SJSA1 (cell line): ENCODE results near the gene PARD3B. TPM values are rescaled to one million over a fixed set of nuclear protein-coding genes. Genes with fewer than 3 reads are reported as not detected.

ENCODE experiments used
- DNase-seq, 2 experiments: peaks; one replicate each; pipeline ENCODE4 v3.0.0-alpha.2; 2015 to 2020; ENCODE audit warnings: low spot score in 2 of 2, low read depth in 1 of 2
- H3K27ac ChIP-seq: fragments of 250-450 bp; sonication (Bioruptor Pico); 2 replicates; pipeline ENCODE4 v1.5.1; 2020; ENCODE audit warnings: mild to moderate bottlenecking, moderate library complexity
- H3K27me3 ChIP-seq: fragments of 250-450 bp; sonication (Bioruptor Pico); replicated peaks from 2 replicates; pipeline ENCODE4 v1.5.1; 2020; ENCODE audit warnings: mild to moderate bottlenecking, moderate library complexity
- H3K36me3 ChIP-seq: fragments of 250-450 bp; sonication (Bioruptor Pico); 2 replicates; pipeline ENCODE4 v1.5.1; 2020; ENCODE audit warnings: mild to moderate bottlenecking
- H3K4me1 ChIP-seq: fragments of 250-450 bp; sonication (Bioruptor Pico); replicated peaks from 2 replicates; pipeline ENCODE4 v1.6.1; 2021; ENCODE audit warnings: mild to moderate bottlenecking
- H3K4me3 ChIP-seq: fragments of 250-450 bp; sonication (Bioruptor Pico); 2 replicates; pipeline ENCODE4 v1.5.1; 2020; ENCODE audit warnings: mild to moderate bottlenecking
- H3K9me3 ChIP-seq: fragments of 250-450 bp; sonication (Bioruptor Pico); replicated peaks from 2 replicates; pipeline ENCODE4 v1.5.1; 2020; ENCODE audit warnings: mild to moderate bottlenecking
- total RNA-seq: library from RNA; depleted of rRNA; stranded (reverse); fragments of >200 nt; shearing (Covaris generic); gene quantifications from 2 replicates; pipeline ENCODE4 v1.2.3, GENCODE V29; 2014

The PARD3B gene
- total RNA-seq, 1 experiment from 2014 or later = 10.6 TPM

DNA sequence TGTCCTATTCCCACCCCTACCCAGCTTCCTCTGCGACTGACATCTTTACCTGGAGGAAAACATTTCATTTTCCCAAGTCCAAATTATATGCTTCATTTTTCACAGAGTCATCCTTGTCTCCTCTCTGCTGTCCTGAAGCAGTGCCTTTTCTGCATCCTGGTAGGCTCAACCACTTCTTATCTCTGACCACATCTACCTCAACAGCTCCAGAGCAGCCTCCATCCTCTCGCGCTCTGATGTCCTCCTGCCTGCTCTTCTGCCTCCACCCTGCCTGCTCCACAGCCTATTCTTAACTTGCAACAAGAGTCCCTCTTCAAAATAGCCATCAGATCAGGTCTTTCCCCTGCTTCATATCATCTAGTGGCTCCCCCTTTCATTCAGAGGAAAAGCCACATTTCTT is 457.1 kb downstream of the PARD3B start:
- Histone ChIP-seq H3K36me3 (no peaks in the 10 kb centered on the region), H3K27ac (no peak overlapping the region), H3K4me3 (no peak overlapping the region), H3K27me3 (no peaks in the 10 kb centered on the region), H3K9me3 (no peaks in the 10 kb centered on the region), H3K4me1 (no peaks in the 10 kb centered on the region)
- DNase-seq = no peak

DNA sequence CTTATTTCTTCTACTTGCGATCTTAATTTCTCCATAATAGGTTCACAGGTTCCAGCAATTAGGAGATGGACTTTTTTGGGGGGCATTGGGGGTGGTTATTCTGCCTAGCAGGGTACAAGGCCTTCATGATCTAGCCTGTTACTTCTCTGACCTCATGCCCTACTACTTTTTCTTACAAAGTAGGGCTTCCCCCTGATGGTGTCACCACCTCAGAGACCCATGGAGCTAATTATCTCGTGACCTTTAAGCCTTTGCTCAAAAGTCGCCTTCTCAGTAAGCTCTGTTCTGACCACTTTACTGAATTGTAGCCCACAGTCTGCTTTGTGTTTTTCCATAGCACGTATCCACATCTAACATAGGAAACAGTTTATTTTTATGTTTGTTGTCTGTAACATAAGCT is 458.0 kb downstream of the PARD3B start:
- Histone ChIP-seq H3K4me3 (no peak overlapping the region), H3K9me3 (no peaks in the 10 kb centered on the region), H3K27ac (no peak overlapping the region), H3K36me3 (no peaks in the 10 kb centered on the region), H3K27me3 (no peaks in the 10 kb centered on the region), H3K4me1 (no peaks in the 10 kb centered on the region)
- DNase-seq = no peak

DNA sequence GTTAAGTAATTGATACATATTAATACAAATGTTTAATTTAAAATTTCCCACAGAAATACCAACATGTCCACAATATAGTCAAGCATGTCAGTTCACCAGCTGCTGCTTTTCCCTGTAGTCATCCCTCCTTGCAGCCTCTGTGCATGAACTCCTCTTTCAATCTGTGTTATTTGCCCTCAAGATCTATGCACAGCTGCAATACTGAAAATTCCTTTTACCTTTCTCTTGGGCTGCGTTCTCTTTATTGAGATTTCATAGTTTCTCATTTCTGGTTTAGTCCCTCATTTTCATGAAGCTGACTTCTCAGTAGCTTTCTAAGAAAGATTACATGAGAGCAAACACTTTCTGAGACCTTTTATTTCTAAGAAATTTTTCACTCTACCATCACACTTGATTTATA is 464.9 kb downstream of the PARD3B start:
- DNase-seq = no peak
- H3K4me3 ChIP-seq = no peak overlapping the region
- no peaks in the 10 kb centered on the region for H3K9me3 ChIP-seq
- no peaks in the 10 kb centered on the region for H3K4me1 ChIP-seq
- H3K27ac ChIP-seq = no peak overlapping the region
- no peaks in the 10 kb centered on the region for H3K27me3 ChIP-seq
- no peaks in the 10 kb centered on the region for H3K36me3 ChIP-seq

- H3K4me3 ChIP-seq = no peak overlapping the region
- no peaks in the 10 kb centered on the region for H3K9me3 ChIP-seq
- H3K36me3 ChIP-seq = no peaks in the 10 kb centered on the region
- H3K27me3 ChIP-seq = no peaks in the 10 kb centered on the region
- H3K4me1 ChIP-seq = no peaks in the 10 kb centered on the region
- H3K27ac ChIP-seq = no peak overlapping the region
- DNase-seq = no peak
Measured at GRCh38 chr2:205011031-205011430, 465.8 kb downstream of the PARD3B start.

DNA sequence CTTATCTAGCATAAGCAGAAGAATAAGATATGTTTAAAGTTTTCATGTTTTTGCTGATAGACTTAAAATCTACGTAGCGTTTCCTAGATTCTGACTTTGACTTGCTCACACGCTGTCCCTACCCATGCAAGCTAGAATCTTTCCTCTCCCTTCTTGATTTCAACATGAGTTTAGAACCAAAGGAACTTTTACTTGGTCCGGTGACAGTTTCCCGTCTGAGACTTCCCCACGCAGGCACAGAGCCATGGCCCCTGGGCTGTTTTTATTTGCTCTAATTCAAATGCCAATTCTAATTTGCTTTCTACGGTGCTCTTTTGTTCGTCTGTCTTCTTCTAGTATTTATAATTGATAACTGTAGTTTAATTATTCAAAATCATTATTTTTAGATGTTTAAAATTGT is 467.7 kb downstream of the PARD3B start:
- H3K9me3 ChIP-seq = no peaks in the 10 kb centered on the region
- H3K27me3 ChIP-seq = no peaks in the 10 kb centered on the region
- no peak overlapping the region for H3K27ac ChIP-seq
- DNase-seq = no peak
- H3K4me1 ChIP-seq = no peaks in the 10 kb centered on the region; the same call in 1 of the 2 replicates
- H3K4me3 ChIP-seq = no peak overlapping the region
- H3K36me3 ChIP-seq = no peaks in the 10 kb centered on the region

- H3K27me3 ChIP-seq = no peaks in the 10 kb centered on the region
Measured at GRCh38 chr2:205013586-205013985, 468.3 kb downstream of the PARD3B start.

DNA sequence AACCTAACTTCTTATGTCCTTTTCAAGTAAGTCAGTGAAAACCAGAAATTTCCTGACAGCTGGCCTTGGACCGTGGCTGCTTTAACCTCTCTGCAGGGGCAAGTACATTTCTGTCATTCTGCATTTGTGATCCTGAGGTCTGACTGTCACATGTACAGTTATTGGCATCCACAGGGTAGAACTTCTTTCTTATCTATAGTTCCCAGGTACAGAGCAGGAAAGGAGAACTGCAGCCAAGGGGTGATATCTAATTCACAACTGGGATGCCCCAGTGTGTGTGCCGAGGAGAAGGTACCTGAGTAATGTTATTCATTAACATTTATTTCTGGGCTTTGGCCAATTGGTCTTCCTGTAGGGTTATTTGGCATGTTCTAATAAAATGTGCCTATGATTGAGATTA is 468.9 kb downstream of the PARD3B start:
- no peaks in the 10 kb centered on the region for H3K9me3 ChIP-seq
- no peaks in the 10 kb centered on the region for H3K27me3 ChIP-seq
- DNase-seq = no peak
- H3K36me3 ChIP-seq = no peaks in the 10 kb centered on the region
- no peak overlapping the region for H3K27ac ChIP-seq
- no peaks in the 10 kb centered on the region; the same call in 1 of the 2 replicates for H3K4me1 ChIP-seq
- H3K4me3 ChIP-seq = no peak overlapping the region

More at GRCh38 chr2:205013586-205013985, 468.3 kb downstream of the PARD3B start:
- no peak overlapping the region for H3K4me3 ChIP-seq
- H3K36me3 ChIP-seq = no peaks in the 10 kb centered on the region
- no peak overlapping the region for H3K27ac ChIP-seq
- no peaks in the 10 kb centered on the region for H3K9me3 ChIP-seq
- no peak for DNase-seq
- H3K4me1 ChIP-seq = no peaks in the 10 kb centered on the region; the same call in 1 of the 2 replicates

GRCh38 chr2:205017381-205017780 is 472.1 kb downstream of the PARD3B start:
- H3K4me1 ChIP-seq = no peaks in the 10 kb centered on the region; the same call in 1 of the 2 replicates
- no peak overlapping the region for H3K4me3 ChIP-seq
- DNase-seq = no peak

GRCh38 chr2:205017912-205018311 is 472.6 kb downstream of the PARD3B start:
- DNase-seq = no peak
- H3K36me3 ChIP-seq = no peaks in the 10 kb centered on the region
- no peak overlapping the region for H3K27ac ChIP-seq
- H3K9me3 ChIP-seq = no peaks in the 10 kb centered on the region
- no peak overlapping the region for H3K4me3 ChIP-seq
- H3K27me3 ChIP-seq = no peaks in the 10 kb centered on the region
- H3K4me1 ChIP-seq = no peaks in the 10 kb centered on the region; the same call in 1 of the 2 replicates

More at GRCh38 chr2:205017381-205017780, 472.1 kb downstream of the PARD3B start:
- Histone ChIP-seq H3K36me3 (no peaks in the 10 kb centered on the region), H3K27me3 (no peaks in the 10 kb centered on the region), H3K27ac (no peak overlapping the region), H3K9me3 (no peaks in the 10 kb centered on the region)

- peaks cover 16% of the 10 kb centered on the region for H3K4me1 ChIP-seq
- DNase-seq = no peak
- H3K36me3 ChIP-seq = no peaks in the 10 kb centered on the region
- H3K9me3 ChIP-seq = no peaks in the 10 kb centered on the region
- H3K27ac ChIP-seq = no peak overlapping the region
- H3K27me3 ChIP-seq = no peaks in the 10 kb centered on the region
- no peak overlapping the region for H3K4me3 ChIP-seq
Measured at GRCh38 chr2:205020673-205021072, 475.4 kb downstream of the PARD3B start.

DNA sequence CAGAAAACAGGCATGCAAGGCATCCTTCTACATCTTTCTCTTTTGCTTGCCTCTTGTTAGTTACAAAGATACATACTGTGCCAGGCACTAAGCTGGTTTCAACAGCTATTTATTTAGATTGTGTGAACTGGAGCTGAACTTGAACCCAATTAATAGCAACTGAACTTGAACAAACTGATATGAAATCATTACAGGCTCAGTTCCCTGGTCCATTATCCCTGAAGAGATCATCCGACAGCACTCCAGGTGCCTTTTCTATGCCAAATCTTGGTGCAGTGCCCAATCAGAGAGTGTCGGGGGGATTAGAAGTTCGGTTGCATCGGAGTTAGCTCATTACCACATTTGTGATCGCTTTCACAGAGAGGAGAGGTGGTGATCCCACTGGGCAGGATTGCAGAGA is 477.6 kb downstream of the PARD3B start:
- DNase-seq = no peak
- peaks cover 26% of the 10 kb centered on the region for H3K4me1 ChIP-seq
- H3K4me3 ChIP-seq = no peak overlapping the region
- H3K27me3 ChIP-seq = no peaks in the 10 kb centered on the region
- no peaks in the 10 kb centered on the region for H3K9me3 ChIP-seq
- H3K36me3 ChIP-seq = no peaks in the 10 kb centered on the region
- no peak overlapping the region for H3K27ac ChIP-seq

DNA sequence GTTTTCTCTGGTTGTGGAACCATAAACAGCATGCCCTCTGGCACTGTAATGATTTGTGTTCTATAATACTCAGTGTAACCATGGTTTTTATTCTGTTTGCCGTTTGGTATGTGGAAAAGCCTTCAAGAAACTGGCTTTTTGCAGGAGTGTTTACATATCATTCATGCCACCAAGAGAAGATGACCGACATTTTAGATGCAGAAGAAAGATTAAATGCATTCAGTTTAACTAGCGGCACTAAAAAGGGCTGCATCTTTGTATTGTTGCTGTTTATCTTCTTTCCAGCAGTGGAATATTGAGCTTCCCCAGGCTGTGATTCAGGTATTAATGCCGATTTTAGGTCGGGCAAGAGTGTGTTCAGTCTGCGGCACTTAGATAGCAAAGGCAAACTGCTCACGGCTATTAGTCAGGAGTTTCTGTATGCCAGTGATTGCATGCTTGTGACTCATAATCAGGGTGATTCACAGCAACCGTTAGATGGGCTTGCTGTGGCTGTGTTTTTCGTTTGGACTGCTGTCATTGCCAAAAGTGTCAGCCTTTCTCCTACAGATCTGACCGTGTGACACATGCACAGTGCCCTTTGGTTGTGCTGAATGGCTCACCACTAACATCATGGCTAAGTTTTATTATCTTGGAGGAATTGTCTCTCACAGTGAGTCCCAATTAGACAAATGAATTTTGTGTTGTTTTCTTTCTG is 479.7 kb downstream of the PARD3B start:
- Histone ChIP-seq H3K9me3 (no peaks in the 10 kb centered on the region), H3K27me3 (no peaks in the 10 kb centered on the region), H3K27ac (peak overlapping the region; percentile 98), H3K4me3 (peak overlapping the region; percentile 30), H3K4me1 (peaks cover 26% of the 10 kb centered on the region), H3K36me3 (no peaks in the 10 kb centered on the region)
- peak; percentile 90 to 96 for DNase-seq

DNA sequence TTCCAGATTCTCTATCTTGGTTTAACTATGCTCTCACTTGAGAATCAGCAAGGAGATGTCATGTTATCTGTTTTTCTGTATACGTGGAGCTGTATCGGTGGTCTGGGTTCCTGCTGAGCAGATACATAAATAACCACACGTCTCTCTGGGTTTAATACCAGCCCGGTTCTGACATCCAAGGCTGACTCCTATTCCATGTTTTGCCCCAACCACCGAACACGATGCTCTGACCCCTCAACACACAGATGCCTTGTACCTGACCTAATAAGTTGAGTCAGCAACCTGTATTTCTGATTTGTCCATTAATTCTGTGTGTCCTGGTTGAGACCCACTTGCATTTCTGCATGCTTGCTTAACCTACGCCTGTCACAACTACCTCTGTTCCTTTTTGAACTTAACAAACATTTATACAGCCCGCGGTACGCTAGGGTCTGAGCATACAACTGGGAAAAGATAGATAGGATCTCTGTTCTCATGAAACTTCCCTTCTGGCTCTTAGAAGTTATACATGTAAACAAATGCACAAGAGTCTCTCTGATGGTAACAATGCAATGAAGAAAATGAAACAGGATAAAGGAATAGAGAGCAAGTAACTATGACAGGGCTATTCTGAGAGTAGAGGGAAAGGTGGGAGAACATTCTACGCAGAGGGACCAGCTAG is 480.4 kb downstream of the PARD3B start:
- H3K36me3 ChIP-seq = no peaks in the 10 kb centered on the region
- peak overlapping the region; percentile 30 for H3K4me3 ChIP-seq
- DNase-seq = peak in 1 of 2 experiments; percentile 73
- H3K27me3 ChIP-seq = no peaks in the 10 kb centered on the region
- H3K9me3 ChIP-seq = no peaks in the 10 kb centered on the region
- H3K27ac ChIP-seq = peak overlapping the region; percentile 98
- peaks cover 26% of the 10 kb centered on the region for H3K4me1 ChIP-seq

DNA sequence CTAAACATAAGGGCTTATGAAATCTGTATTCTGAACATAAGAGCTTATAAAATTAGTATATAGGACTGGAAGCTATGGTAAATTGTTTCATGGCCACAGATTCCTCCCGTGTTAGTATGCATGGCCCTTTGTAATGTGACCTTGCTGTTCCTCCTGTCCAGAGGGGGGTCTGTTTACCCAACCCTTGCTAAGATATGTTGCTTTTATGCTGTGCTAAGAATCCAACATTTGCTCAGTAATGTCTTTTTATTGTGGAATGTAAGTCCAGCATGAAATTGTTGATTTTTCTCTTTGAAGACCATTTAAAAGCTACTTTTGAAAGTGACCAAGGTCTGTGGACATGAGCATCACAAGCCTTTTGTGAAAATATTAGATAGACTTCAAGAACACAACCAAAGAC is 485.4 kb downstream of the PARD3B start:
- Histone ChIP-seq H3K9me3 (no peaks in the 10 kb centered on the region), H3K27me3 (no peaks in the 10 kb centered on the region)
- no peak for DNase-seq

More for the DNA sequence above, 485.4 kb downstream of the PARD3B start:
- Histone ChIP-seq H3K4me1 (peaks cover 30% of the 10 kb centered on the region), H3K4me3 (no peak overlapping the region), H3K27ac (no peak overlapping the region), H3K36me3 (no peaks in the 10 kb centered on the region)
